GM18502 (cell line): ENCODE results near the gene SLC22A25.
"Not testable (repeated sequence)": the region's sequence is repeated elsewhere in the genome, so short reads cannot be mapped to it uniquely, and the experiment has no call there.

Experiments used
- ATAC-seq: cut with Tn5 transposase; IDR thresholded peaks from one replicate; pipeline ENCODE4 v1.9.1; 2021; ENCODE audit warnings: mild to moderate bottlenecking; ENCODE audit not compliant: unreplicated experiment, poor library complexity

The SLC22A25 gene

GRCh38 chr11:63235471-63236461, 7.6 kb downstream of the SLC22A25 start:
- not testable (repeated sequence) for ATAC-seq

- ATAC-seq: no peak
Observed at GRCh38 chr11:63229815-63230214, 13.6 kb downstream of the SLC22A25 start.

- no peak for ATAC-seq
Observed at GRCh38 chr11:63227521-63228107, 15.8 kb downstream of the SLC22A25 start.

GRCh38 chr11:63226488-63227114, 16.8 kb downstream of the SLC22A25 start:
- ATAC-seq: no peak

- ATAC-seq: no peak
Observed at GRCh38 chr11:63214093-63214492, 29.3 kb downstream of the SLC22A25 start.

- no peak for ATAC-seq
Observed at GRCh38 chr11:63212742-63213141, 30.7 kb downstream of the SLC22A25 start.

- no peak for ATAC-seq
Observed at GRCh38 chr11:63210111-63210510, 33.3 kb downstream of the SLC22A25 start.
